AG04449 (cell line): ENCODE measurements around the gene CREB5.

Experiments
- CTCF ChIA-PET: fragments of 350-600 bp; formaldehyde crosslinking; extraction: SDS; loops from one replicate; lab custom pipeline; 2021; ENCODE audit warnings: antibody characterized with exemption; lab: Yijun Ruan, JAX
- POLR2A ChIA-PET: fragments of 400-600, 350-600 bp; formaldehyde crosslinking; extraction: SDS; loops from one replicate; lab custom pipeline; 2020; ENCODE audit warnings: antibody characterized with exemption, inconsistent platforms; lab: Yijun Ruan, JAX
- DNase-seq: peaks from one replicate; pipeline ENCODE4 v3.0.0-alpha.2; 2010; ENCODE audit warnings: low read depth, low spot score
- H3K4me3 ChIP-seq: 2 replicates; pipeline ENCODE4 v1.5.1; 2011; ENCODE audit warnings: low read depth, mild to moderate bottlenecking, control low read depth, low read length
- CTCF ChIP-seq: IDR thresholded peaks from one replicate; pipeline ENCODE4 v1.5.1; 2011; ENCODE audit warnings: mild to moderate bottlenecking, moderate library complexity, low read length, control low read depth, inconsistent platforms; ENCODE audit not compliant: insufficient read depth; ENCODE audit errors: missing control alignments

Gene CREB5

GRCh38 chr7:28507525-28508282 lies 95.4 kb downstream of the CREB5 start:
- ChIA-PET POLR2A (no interaction called here), CTCF (interaction anchor here (1.0 kb wide), 1 partner anchor 29 kb away, joined by 3 read pairs; no protein-coding TSS in a partner anchor)
- DNase-seq, result no peak
- H3K4me3 ChIP-seq, result no peak overlapping the region
- no peak for TF ChIP-seq CTCF

GRCh38 chr7:28509251-28510025 lies 97.1 kb downstream of the CREB5 start:
- TF ChIP-seq CTCF, result no peak
- CTCF ChIA-PET, result no interaction called here
- DNase-seq, result no peak
- POLR2A ChIA-PET, result no interaction called here
- H3K4me3 ChIP-seq, result no peak overlapping the region

GRCh38 chr7:28510026-28510369 lies 97.7 kb downstream of the CREB5 start:
- H3K4me3 ChIP-seq, result no peak overlapping the region
- no peak for DNase-seq
- ChIA-PET POLR2A (no interaction called here), CTCF (no interaction called here)
- no peak for TF ChIP-seq CTCF

- ChIA-PET POLR2A (no interaction called here), CTCF (no interaction called here)
- no peak for DNase-seq
- TF ChIP-seq CTCF, result no peak
- no peak overlapping the region for H3K4me3 ChIP-seq
Observed at GRCh38 chr7:28512668-28513440, 100.5 kb downstream of the CREB5 start.

- TF ChIP-seq CTCF, result no peak
- H3K4me3 ChIP-seq, result no peak overlapping the region
- ChIA-PET POLR2A (no interaction called here), CTCF (no interaction called here)
- DNase-seq, result no peak
Observed at GRCh38 chr7:28516390-28517172, 104.3 kb downstream of the CREB5 start.
